GM19035 (cell line): ENCODE data around the gene IFITM5.
"Not testable (repeated sequence)": the region's sequence is repeated elsewhere in the genome, so short reads cannot be mapped to it uniquely, and the experiment has no call there.

Experiments
- ATAC-seq: cut with Tn5 transposase; IDR thresholded peaks from one replicate; pipeline ENCODE4 v1.9.1; 2021; ENCODE audit not compliant: unreplicated experiment

Gene IFITM5

GRCh38 chr11:313304-313786 is 14.0 kb upstream of the IFITM5 start:
- peak; percentile 9 for ATAC-seq

GRCh38 chr11:312092-312816 is 12.9 kb upstream of the IFITM5 start:
- no peak for ATAC-seq

- ATAC-seq = not testable (repeated sequence)
Measured at GRCh38 chr11:311013-311748, 11.9 kb upstream of the IFITM5 start.

GRCh38 chr11:309979-310572 is 10.8 kb upstream of the IFITM5 start:
- not testable (repeated sequence) for ATAC-seq

- not testable (repeated sequence) for ATAC-seq
Measured at GRCh38 chr11:308740-309665, 9.7 kb upstream of the IFITM5 start.

GRCh38 chr11:307766-308708 is 8.7 kb upstream of the IFITM5 start, which contains the start of gene IFITM2:
Gene IFITM2, plus strand, starts transcription at chr11:307816. Its CDS starts 377 bp downstream, at chr11:308193.
- ATAC-seq = not testable (repeated sequence)

GRCh38 chr11:306645-307371 is 7.5 kb upstream of the IFITM5 start:
- no peak for ATAC-seq

GRCh38 chr11:305844-306211 is 6.5 kb upstream of the IFITM5 start:
- no peak for ATAC-seq

- ATAC-seq = no peak
Measured at GRCh38 chr11:304915-305843, 5.9 kb upstream of the IFITM5 start.

GRCh38 chr11:304061-304506 is 4.8 kb upstream of the IFITM5 start:
- no peak for ATAC-seq

- ATAC-seq = no peak
Measured at GRCh38 chr11:303363-303762, 4.0 kb upstream of the IFITM5 start.

- no peak for ATAC-seq
Measured at GRCh38 chr11:299951-300735, 817 bp upstream of the IFITM5 start.

- ATAC-seq = no peak
Measured at GRCh38 chr11:298406-299065, 790 bp downstream of the IFITM5 start.

GRCh38 chr11:297586-298405 is 1.5 kb downstream of the IFITM5 start:
- no peak for ATAC-seq

GRCh38 chr11:297051-297585 is 2.2 kb downstream of the IFITM5 start:
- no peak for ATAC-seq
